GM19455 (cell line): ENCODE measurements around the gene FAM83C.

Experiments
- ATAC-seq: cut with Tn5 transposase; IDR thresholded peaks from one replicate; pipeline ENCODE4 v1.9.1; 2021; ENCODE audit not compliant: unreplicated experiment

The FAM83C gene

DNA sequence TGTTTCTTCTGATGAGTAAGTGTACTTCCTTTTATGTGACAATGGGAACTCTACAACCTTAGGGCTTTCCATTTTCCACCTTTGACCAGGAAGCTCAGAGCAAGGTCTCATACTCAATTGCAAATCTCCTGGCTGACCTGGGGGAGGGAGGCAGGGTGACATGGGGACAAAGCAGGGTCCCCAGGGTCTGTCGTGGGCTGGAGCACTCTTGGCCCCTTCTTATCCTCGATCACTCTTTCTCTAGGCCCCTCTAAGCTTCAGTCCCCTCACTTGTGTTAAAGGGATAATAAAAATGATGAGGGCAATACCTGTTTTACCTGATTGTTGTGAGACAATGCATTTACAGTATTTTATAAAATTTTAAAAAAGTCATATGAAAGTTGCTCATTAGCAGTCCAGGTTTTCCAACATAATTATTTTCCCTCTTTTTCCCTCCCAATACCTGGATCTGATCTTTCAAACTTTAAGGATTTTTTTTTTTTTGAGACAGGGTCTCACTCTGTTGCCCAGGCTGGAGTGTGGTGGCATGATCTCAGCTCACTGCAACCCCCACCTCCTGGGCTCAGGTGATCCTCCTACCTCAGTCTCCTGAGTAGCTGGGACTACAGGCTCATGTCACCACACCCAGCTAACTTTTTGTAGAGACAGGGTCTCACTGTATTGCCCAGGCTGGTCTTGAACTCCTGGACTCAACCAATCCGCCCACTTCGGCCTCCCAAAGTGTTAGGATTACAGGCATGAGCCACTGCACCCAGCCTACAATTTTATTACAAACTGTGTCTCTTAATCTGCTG, 8.4 kb upstream of the FAM83C start:
- no peak for ATAC-seq

DNA sequence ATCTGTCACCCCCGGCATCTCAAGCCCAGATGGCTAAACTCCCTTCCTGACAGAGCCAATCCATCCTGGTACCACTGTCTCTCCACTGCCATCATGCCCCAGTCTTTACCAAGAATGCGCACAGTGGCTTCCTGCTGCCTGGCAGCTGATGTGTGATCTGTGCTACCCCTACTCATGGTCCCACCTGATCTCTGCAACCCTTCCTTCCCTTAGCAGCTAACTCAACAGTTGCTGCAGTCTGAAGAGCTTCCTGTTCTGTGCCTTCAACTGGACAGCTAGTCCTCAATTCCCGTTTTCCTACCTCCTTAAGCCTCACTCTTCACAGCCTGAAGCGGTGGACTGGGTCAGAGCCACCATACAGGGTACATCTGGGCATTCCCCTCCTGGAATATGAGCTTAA, 7.6 kb upstream of the FAM83C start:
- no peak for ATAC-seq

DNA sequence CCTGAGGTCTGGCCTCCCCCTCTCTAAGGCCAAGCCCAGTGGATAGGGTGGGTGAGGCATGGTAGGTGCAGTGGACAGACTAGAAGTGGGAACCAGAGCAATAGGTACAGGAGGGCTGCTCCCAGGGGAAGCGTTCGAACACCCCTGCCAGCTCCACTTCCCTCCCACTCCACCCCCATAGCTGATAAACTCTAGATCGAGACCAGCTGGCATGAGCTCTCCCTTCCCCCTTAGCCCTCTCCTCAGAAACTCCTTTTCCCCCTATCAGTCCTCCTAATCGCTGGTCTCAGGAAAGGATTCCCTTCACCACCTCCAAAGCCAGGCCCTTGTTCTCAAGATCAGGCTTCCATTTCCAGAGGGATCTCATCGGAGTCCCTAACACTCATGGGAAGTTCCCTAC, 6.0 kb upstream of the FAM83C start:
- ATAC-seq = no peak

DNA sequence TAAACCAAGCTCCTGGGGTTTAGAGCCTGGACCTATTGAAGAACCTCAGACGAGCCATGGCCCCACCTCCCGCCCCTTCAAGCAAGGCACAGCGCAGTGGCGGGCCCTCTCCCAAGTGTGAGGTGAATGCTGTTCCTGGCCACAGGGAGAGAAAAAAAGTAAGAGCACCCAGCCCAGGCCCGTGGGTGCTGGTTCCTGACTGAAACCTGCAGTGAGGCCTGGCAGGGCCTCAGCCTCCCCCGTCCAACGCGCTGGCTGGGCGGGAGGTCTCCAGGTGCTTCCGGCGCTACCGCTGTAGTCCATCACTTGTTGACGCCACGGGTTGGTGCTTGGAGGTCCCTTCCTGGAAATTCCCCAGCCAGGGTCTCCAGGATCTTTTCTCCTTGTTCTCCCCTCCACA, 5.5 kb upstream of the FAM83C start:
- no peak for ATAC-seq

DNA sequence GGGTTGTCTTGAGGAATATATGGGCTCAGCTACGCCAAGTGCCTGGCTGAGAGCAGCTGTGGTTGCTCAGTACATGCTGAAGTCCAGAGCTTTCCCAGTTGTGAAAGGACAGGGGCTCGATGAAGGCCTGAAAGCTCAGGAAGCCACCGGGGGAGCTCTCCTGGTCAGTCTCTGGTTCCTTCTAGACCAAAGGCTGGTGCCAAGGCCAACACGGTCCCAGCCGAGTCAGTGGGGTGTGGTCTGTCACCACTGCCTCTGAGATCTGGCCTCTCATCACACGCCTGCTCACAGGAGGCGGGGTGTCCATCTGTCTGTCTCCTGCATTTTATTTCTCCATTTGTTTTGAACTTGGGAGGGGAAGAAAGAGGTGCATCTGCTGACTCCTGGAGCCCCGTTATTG, 4.9 kb upstream of the FAM83C start:
- ATAC-seq = no peak

DNA sequence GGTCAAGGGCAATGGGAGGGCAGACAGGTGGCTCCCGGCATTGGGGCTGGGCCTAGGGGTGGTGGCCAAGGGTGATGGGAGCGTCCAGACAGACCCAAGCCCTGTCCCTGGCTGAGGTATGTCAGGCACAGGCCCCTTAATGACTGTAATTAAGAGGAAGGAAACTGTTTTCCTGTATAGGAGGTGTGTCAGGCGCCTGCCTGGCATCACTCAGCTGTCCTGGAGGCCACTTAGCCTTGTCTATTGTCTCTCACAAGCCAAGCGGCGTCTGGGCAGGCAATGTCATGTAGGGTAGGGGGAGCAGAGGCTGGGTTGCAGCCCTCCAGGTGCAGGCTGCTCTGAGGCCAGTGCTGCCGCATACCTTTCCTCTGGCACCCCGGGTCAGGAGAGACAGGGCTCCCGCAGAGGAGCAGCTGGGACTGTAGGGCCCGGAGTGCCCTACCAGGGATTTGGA, 3.9 kb upstream of the FAM83C start:
- no peak for ATAC-seq

DNA sequence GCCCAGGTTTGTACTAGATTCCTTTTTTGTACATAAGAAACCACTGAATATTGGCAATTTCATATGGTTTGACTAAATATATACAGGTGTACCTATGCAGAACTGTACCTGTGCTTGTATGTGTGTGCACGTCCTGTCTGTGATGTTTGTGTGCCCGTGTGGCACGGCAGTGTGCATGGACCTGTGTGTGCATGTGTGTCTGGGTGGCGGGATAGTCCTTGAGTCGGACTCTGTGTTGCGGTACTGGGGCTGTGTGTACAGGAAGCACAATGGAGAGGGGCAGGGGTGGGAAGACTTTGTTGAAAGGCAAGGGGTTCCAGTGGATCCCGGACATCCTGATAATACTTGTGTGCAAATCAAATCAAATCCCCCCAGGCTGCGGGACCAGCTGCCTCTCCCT, 3.4 kb upstream of the FAM83C start:
- ATAC-seq = no peak

DNA sequence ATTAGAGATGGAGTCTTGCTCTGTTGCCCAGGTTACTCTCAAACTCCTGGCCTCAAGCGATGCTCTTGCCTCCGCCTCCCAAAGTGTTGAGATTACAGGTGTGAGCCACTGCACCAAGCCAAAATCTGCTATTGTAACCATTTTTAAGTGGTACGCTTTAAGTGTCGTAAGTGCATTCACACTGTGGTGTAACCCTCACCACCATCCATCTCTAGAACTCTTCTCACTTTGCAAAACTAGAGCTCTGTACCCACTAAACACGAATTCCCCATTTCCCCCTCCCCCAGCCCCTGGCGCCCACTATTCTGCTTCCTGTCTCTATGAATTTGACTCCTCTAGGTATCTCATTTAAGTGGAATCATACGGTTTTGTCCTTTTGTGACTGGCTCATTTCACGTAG, 2.8 kb upstream of the FAM83C start:
- ATAC-seq = no peak

DNA sequence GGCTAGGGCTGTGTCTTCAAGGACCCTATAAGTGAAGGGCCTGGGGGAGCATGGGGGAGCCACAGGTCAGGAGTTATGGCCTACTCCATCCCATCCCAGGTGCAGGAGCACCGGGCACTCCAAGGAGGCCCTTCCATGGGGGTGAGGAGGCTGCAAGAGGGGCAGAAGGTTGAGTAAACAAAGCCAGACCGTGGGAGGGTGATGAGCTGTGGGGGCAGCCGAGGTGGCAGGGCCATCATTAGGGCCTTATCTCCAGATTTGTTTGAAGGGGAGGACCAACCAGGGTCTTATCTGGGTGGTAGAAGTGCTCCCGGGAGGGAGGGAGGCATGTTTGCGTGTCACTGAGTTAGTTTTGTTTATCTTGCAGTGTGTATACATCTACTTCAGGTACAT, 2.1 kb upstream of the FAM83C start:
- ATAC-seq = no peak

DNA sequence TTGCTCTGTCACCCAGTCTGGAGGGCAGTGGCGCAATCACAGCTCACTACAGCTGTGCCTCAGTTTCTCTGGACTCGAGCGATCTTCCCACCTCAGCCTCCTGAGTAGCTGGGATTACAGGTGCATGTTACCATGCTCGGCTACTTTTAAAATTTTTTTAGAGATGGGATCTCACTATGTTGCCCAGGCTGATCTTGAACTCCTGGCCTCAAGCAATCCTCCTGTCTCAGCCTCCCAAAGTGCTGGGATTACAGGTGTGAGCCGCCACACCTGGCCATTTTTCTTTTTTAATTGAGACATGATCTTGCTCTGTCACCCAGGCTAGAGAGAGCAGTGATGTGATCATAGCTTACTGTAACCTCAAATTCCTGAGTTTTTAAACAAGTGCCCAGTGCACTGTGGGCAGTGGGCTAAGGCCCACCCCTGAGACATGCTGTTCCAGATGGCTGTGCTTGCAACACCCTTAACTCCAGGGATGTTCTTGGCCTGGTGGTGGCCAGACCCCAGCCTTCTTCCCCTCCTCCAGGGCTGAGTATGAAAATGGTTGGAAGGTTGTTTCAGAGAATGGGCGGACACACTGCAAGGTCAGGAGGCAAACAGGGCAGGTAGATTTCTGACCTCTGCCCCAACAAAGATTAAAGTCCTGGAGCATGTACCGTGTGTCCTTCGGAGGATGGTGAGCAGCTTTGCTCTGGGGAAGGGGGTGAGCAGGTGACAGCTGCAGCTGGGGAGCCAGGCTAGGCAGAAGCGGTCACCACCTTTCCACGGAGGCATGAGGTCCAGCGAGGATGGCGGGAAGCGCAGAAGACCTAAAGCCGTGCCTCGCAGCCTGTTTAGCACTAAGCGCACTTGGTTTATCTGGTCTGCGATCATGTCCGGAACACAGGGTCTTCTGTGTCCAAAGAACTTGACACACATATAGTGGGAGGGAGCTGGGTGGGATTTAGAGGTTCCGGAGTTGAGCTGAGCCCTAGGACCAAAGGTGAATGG, 1.4 kb upstream of the FAM83C start:
- ATAC-seq = no peak

DNA sequence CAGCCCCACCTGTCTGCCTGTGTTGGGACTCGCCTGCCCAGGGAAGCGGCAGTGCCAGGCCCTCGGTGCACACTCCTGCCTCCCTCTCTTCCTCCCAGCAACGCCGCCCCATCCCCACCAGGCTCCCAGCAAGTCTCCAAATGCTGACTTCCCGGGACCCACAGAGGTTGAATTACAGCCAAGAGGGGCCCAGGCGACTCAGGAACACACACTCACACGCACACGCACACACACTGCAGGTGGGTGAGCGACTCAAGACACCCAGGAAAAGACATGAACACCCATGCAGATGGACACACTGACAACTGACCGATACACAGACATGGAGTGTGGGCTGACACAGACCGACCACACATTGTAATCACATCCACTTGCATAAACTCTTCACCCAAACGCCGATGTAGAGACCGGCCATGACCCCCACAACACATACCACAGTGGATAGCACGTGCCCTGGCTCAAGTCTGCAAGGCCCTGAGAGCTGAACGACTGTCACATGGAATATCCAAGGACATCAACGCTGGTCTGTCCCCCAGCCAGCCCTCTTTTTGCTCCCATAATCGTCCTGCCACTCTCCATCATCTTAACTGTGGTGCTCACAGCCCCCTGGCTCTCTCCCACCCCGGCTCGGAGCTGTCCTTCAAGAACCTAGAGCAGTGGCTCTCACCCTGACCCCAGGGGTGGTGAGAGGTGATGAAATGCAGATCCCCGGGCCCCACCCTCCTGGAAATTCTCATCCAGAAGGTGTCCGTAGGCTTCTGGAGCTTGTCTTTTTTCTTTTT, 470 bp upstream of the FAM83C start:
- no peak for ATAC-seq

DNA sequence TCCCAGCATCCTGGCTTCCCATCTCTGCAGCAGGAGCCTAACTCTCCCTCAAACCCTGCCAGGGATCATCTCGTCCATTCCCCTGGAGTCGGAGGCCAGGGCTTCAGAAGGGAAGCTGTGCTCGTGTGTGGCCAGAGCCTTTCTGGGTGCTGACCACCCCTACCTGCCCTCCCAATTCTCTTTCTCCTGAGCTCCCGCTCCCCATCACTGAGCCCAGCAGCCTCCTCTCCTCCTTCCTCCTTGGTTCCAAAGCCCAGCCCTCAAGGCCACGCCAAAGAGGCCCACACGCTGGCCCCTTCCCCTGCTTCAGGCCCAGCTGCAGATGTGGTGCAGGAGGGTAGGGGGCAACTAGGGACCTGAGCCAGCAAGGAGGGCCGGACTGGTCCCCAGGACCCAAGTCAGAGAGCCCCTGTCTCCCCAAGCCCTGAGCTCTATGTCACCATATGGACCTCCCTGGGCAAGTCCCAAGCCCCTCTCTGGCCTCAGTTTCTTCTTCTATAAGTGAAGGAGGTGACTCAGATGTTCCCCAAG, 1.3 kb downstream of the FAM83C start:
- no peak for ATAC-seq

DNA sequence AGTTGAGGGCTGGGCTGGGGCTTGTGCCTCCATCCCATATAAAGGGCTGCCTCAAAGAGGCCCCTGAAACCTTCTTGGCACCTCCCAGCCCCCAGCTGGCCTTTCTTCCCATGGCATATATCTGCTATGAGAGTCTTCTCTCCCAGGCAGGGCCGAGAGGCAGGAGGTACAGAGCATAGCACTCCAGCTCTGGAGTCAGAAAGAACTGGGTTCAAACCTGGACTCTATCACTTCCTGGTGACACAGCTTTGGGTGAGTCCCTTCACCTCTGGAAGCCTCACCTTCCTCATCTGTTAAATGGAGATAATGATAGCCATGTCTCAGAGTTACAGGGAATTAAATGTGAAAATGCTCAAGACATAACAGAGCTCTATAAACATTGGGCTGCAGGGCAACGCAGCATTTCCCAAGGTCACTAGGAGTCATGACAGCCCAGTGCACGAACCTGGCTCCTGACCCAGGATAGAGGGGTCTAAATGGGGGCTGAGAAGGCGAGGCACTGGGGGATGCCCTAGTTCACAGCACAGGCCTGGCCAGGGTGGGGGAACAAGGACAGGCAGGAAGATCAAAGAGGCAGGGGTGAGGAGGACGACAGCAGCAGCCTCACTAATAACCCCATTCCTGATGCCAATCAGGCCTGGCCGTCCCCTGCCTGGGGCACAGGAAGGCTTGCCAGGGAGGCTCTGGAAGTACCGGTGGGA, 1.9 kb downstream of the FAM83C start:
- no peak for ATAC-seq

DNA sequence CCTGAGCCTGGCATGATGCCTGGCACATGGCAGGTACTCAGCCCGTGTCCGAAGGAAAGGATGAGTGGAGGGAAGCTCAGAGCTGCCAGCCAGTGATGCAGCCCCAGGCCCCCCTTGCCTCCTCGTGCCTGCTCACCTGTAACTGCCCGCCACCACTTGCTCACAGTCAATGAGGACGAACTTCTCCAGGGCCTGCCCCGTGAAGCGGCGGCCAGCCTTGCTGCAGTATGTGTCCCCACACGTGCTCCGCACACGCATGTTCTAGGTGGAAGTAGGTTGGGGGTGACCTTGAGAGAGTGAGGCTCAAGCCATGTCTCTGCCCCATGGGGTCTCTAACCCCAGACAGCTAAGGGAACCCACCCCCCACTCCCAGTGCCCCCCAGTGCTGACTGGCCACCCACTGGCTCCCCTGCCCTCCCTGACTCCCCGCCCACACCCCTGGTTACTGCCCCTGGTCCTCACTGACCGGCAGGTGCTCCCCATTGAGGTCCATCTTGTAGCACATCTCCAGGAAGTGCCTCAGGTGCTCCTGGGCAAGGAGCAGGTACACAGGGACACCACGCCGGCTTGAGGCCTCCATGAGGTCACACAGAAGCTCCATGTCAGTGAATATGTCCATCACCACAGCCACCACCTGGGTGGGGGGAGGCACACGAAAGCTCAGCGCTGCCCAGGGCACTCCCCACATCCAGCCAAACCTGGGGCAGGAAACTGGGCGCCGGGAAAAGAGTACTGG, 3.7 kb downstream of the FAM83C start:
- no peak for ATAC-seq

DNA sequence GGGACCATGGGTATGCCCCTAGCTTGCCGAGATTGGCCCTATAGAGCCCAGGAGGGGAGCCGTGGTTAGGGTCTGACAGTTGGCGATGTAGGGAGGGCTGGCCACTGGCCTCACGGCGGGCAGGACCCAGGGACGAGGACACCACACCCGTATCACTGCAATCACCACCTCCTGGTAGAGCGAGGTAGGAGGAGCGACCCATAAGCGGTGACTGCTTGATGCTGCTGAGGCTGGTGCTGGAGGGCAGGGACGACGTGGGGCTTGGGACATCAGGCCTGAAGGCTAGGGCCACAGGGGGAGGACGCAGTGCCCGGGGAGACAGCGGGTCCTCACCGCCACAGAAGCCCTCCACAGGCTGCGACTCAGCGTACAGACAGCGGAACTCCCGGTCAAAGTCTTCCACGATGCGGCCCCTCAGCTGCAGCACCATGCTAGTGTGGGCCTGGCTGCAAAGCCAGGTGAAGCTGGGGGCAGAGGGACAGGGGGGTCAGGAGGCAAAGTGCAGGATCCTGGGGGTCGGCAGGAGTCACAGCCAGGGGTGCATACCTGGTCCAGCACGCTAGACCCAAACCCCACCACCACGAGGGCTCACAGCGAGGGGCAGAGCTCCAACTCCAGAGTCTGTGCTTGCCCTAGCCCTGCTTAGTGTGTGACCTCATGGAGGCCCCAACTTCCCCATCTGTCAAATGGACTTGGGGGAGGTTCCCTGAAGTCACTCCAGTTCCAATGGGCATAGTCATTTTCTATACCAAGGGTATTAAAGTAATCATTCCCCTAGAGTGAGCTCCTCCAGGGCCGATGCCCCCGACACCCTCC, 4.5 kb downstream of the FAM83C start:
- no peak for ATAC-seq

DNA sequence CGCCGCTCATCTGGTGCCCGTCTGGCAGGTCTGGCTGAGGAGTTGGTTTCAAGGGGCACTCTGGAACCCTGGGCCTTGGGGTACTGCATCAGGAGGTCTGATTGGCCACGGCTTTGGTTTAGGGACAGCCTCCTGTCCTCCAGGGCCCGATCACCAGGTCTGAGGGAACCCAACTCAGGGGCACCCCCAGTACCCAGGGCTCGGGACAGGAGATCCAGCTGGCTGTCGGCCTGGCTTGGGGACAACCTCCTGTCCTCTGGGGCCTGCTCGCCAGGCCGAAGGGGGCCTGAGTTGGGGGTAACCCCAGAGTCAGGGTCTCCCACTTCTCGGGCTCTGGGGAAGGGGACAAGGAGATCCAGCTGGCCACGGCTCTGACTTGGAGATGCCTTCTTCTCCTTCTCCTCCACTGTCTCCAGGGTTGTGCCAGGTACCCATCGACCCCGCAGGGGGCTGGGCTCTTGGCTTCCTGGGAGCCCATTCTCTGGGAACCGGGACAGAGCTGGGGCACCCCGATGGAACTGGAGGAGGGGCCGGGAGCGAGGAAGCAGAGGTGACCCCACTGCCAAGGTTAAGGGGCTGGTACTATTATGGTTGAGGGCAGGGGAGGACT, 5.2 kb downstream of the FAM83C start:
- no peak for ATAC-seq

DNA sequence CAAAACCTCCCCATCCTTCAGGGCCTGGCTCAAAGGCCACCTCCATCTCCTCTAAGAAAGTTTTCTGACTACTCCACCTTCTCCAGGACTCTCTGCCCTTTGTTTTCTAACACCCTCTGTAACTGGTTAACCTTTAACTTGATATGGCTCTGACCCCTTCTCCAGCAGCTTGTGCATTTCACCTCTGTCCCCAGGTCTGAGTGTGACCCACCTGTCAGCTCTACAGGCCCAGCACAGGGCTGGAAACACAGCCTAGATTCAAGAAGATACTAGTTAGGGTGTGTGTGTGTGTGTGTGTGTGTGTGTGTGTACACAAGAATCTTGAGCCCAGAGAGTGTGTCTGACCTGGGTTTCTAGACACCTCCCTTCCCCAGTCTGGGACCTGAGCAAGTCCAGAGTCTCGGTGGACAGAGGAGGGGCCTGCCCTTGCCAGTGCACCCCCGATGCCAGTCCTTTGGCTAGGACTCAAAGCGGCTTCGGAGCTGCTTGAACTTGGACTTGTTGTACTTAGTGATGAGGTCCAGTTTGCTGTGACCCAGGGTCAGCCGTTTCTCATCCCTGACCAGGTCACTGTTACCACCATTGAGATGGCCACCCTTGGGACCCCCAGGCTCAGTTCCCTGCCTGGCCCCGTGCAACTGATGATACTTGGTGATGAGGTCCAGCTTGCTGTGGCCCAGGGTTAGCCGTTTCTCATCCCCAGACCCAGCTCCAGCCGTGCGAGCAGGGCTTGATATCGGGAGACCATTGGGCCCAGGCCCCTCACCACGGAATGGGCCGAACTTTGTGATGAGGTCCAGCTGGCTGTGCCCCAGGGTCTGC, 5.9 kb downstream of the FAM83C start:
- ATAC-seq = no peak

DNA sequence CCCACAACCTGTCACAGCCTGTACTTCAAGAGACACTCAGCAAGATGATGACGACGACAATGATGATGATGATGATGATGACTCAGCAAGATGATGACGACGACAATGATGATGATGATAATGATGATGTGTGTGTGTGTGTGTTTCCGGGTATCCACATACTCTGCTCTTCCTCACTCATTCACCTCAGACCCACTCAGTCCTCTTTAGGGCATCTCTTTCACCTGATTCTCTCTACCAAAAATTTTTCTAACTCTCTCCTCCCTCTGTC, 6.5 kb downstream of the FAM83C start:
- ATAC-seq = no peak
